ENCODE measurements around the gene CELSR1. TPM values are rescaled to one million over a fixed set of nuclear protein-coding genes. Genes with fewer than 3 reads are reported as not detected.

The CELSR1 gene
- total RNA-seq, 1 donor from 2014 or later, result 16.0 TPM

DNA sequence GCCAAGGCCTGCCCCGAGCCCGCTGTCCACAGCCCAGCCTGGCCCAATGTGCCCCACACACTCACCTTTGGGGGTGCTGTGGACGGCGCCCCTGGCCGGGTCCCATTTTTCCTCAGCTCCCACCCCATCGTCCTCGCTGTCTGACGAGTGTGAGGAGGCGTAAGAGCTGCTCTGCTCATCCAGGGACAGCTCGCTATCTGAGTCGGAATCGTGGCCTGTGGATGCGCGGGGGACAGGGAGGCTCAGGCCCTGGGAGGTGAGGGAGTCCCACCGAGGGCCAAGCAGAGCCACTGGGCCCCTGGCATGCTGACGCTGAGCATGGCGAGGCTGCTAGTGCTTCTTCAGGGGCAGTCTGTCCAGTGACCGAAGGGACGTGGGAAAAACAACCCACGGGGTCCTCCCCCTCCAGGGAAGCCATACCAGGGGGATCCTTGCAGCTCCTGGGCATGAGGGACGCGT is 172.2 kb downstream of the CELSR1 start:
- H3K27me3 Mint-ChIP-seq (ENCODE audit: unreplicated experiment), result no peaks in the 10 kb centered on the region
- DNase-seq (ENCODE audit: extremely low spot score, unreplicated experiment), result no peak
- H3K9me3 Mint-ChIP-seq (ENCODE audit: unreplicated experiment), result no peaks in the 10 kb centered on the region
- H3K4me1 Mint-ChIP-seq (ENCODE audit: unreplicated experiment), result no peaks in the 10 kb centered on the region
- H3K4me3 Mint-ChIP-seq (ENCODE audit: unreplicated experiment), result no peak overlapping the region
- peaks cover 5% of the 10 kb centered on the region for H3K36me3 Mint-ChIP-seq (ENCODE audit: unreplicated experiment)
- H3K27ac Mint-ChIP-seq (ENCODE audit: unreplicated experiment), result no peak overlapping the region
- no peak for TF ChIP-seq CTCF (IDR thresholded peaks at IDR 0.05)

DNA sequence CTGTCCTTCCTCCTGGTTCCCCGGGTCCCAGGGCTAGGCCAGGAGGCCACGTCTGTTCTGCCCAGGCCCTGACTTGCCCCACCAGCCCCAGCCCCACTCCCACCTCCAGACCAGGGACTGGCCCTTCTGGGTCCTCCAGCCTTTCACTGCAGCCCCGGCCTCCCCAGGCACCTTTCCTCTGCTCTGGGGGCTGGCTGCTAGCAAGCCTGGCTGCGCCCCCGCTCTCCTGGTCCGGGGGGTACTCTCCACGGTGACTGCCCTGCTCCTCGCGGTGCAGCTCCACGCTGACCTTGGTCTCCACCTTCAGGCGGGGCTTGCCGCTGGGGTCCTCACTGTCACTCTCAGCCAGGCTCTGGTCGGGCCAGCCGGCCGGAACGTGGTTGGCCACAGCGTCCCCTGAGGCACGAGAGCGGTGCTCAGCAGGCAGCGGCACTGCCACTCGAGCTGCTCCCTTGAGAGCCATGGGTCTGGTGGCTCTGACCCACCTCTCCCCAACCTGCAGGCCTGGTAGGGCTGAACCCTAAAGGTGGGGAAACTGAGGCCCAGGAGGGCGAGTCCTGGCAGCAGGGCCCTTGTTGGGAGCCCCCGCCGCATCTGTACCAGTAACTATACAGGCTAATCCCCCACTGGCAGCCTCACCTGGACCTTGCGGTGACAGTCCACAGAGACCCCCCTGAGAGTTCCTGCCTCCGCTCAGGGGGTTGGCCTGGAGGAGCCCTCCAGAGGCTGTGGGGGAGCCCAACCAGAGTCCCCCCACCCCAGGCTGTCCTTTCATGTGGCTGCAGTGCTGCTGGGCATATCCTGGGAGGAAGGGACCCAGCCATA is 172.9 kb downstream of the CELSR1 start:
- Mint-ChIP-seq H3K4me3 (ENCODE audit: unreplicated experiment) (no peak overlapping the region), H3K27ac (ENCODE audit: unreplicated experiment) (no peak overlapping the region), H3K4me1 (ENCODE audit: unreplicated experiment) (no peaks in the 10 kb centered on the region), H3K36me3 (ENCODE audit: unreplicated experiment) (peaks cover 7% of the 10 kb centered on the region), H3K27me3 (ENCODE audit: unreplicated experiment) (no peaks in the 10 kb centered on the region), H3K9me3 (ENCODE audit: unreplicated experiment) (no peaks in the 10 kb centered on the region)
- no peak for TF ChIP-seq CTCF (IDR thresholded peaks at IDR 0.05)
- DNase-seq (ENCODE audit: extremely low spot score, unreplicated experiment), result no peak

- TF ChIP-seq CTCF (IDR thresholded peaks at IDR 0.05), result no peak
- DNase-seq (ENCODE audit: extremely low spot score, unreplicated experiment), result no peak
- Mint-ChIP-seq H3K4me1 (ENCODE audit: unreplicated experiment) (no peaks in the 10 kb centered on the region), H3K9me3 (ENCODE audit: unreplicated experiment) (no peaks in the 10 kb centered on the region), H3K4me3 (ENCODE audit: unreplicated experiment) (no peak overlapping the region), H3K27ac (ENCODE audit: unreplicated experiment) (no peak overlapping the region), H3K27me3 (ENCODE audit: unreplicated experiment) (no peaks in the 10 kb centered on the region), H3K36me3 (ENCODE audit: unreplicated experiment) (peaks cover 10% of the 10 kb centered on the region)
Measured at GRCh38 chr22:46363611-46364321, 173.7 kb downstream of the CELSR1 start.

GRCh38 chr22:46362934-46363515 is 174.4 kb downstream of the CELSR1 start:
- Mint-ChIP-seq H3K4me3 (ENCODE audit: unreplicated experiment) (no peak overlapping the region), H3K27ac (ENCODE audit: unreplicated experiment) (no peak overlapping the region), H3K36me3 (ENCODE audit: unreplicated experiment) (peaks cover 13% of the 10 kb centered on the region), H3K4me1 (ENCODE audit: unreplicated experiment) (no peaks in the 10 kb centered on the region), H3K9me3 (ENCODE audit: unreplicated experiment) (no peaks in the 10 kb centered on the region), H3K27me3 (ENCODE audit: unreplicated experiment) (no peaks in the 10 kb centered on the region)
- no peak for DNase-seq (ENCODE audit: extremely low spot score, unreplicated experiment)
- no peak for TF ChIP-seq CTCF (IDR thresholded peaks at IDR 0.05)
